HK-2 (cell line): ENCODE measurements around the gene FBXO22.
"Not testable (repeated sequence)": the region's sequence is repeated elsewhere in the genome, so short reads cannot be mapped to it uniquely, and the experiment has no call there.

ENCODE experiments used
- DNase-seq: peaks from one replicate; pipeline ENCODE4 v3.0.0-alpha.2; 2018; ENCODE audit not compliant: unreplicated experiment

Gene FBXO22

GRCh38 chr15:75903331-75904239 is at the start of gene FBXO22:
FBXO22 (plus strand) TSS chr15:75903878; CDS start chr15:75903964, 86 bp downstream.
- DNase-seq, result peak; percentile 81

GRCh38 chr15:75857886-75858285 is 45.8 kb upstream of the FBXO22 start:
- DNase-seq, result no peak

DNA sequence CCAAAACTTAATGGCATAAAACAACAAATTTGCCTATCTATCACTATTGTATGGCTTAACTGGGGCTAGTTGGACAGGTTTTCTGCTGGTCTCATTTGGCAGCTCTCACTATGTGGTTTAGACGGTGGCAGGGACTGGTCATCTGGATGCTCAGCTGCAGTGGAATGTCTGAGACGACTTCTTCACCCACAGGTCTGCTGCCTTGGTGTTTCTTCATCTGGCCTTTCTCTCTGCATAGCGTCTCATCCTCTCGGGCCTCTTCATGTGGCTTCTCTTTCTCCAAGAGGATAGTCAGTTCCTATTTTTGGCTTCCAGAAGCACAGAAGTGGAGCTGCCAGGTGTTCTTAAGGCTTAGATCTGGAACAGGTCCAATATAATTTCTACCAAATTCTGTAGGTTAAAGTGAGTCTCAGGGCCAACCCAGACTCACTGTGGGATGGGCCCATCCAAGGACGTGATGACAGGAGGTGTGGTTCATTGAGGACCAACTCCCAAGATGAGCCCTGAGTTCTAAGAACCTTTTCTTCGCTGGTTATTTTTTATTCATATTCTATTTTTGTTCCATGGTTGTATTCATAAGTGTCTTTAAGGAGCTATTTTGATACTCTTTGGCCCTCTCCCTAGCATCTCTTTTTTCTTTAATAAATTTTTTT is 41.8 kb upstream of the FBXO22 start:
- no peak for DNase-seq

DNA sequence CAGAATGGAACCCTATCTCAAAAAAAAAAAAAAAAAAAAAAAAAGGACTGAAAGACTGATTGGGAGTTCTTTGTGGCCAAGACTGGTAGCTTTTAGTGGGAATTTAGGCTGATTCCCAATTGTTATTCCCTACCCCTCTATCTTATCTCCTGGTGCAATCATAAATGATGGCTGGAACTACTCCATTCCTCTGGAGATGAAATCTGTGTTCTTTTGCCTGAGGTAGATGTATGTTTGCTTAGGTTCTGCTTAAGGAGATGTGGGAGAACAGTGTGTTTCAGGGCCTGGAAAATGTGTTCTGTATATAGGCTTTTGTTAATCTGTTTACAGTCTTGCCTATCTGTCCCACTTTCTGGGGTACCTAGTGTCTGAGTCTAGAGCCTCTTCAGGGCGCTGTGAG is 40.9 kb upstream of the FBXO22 start:
- DNase-seq, result no peak

GRCh38 chr15:75864213-75865059 is 39.2 kb upstream of the FBXO22 start:
- no peak for DNase-seq

DNA sequence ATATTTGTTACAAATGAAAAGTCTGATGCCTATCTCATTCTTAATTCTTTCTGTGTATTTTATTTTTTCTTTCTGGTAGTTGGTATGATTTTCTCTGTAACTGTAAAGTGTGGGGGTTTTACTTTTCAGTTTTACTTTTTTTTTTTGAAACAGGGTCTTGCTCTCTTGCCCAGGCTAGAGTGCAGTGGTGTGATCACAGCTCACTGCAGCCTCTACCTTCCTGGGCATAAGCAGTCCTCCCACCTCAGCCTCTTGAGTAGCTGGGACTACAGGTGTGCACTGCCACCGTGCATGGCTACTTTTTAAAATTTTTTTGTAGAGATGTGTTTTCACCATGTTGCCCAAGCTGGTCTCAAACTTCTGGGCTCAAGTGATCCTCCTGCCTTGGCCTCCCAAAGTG is 37.6 kb upstream of the FBXO22 start:
- DNase-seq, result not testable (repeated sequence)

DNA sequence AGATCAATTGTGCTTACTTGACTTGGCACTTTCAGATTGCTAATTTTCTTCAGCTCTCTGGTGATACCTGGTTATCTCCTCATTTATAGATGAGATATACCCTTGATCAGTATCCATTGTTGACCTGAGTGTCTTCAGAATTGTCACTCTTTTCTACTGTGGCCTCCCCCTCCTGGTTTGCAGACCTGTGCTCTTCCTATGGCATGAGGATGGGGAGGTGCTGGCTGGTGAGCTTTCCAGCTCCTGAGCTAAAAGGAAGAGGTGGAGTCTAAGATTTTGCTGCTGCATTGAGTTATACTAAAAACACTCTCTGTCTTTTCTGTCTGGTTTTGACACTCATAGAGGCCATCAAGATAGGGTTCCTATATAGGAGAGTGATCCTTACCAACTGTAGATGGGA is 36.8 kb upstream of the FBXO22 start:
- no peak for DNase-seq

DNA sequence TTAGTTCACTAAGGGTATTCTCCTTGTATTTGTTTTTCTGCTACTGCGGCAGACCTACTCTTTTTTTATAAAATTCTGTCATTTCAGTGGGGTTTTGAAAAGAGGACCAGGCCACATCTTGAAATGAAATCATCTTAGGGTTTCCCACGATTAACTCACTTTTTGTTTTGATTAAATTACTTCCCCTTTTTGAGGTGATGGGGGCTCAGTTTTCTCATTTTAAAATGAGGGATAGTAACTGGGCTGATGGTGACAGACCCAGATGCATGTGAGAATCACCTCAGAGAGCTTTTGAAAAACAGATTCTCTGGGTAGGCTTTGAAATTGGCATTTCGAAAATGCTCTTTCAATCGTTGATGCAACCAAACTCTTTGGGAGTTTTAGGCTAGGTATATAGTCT is 36.2 kb upstream of the FBXO22 start:
- no peak for DNase-seq

GRCh38 chr15:75868019-75868418 is 35.7 kb upstream of the FBXO22 start:
- DNase-seq, result no peak

DNA sequence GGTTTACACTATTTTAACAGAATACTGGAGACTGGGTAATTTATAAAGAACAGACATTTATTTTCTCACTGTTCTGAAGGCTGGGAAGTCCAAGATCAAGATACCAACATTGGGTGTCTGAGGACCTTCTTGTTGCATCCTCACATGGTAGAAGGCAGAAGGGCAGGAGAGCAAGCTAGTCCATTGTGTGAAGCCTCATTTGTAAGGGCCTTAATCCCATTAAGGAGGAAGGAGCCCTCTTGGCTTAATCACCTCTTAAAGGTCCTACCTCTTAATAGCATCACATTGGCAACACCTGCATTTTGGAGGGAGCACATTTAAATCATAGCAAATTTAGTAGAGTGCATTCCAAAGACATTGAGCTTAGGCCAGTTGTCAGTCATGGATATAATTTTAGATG is 34.2 kb upstream of the FBXO22 start:
- DNase-seq, result no peak

DNA sequence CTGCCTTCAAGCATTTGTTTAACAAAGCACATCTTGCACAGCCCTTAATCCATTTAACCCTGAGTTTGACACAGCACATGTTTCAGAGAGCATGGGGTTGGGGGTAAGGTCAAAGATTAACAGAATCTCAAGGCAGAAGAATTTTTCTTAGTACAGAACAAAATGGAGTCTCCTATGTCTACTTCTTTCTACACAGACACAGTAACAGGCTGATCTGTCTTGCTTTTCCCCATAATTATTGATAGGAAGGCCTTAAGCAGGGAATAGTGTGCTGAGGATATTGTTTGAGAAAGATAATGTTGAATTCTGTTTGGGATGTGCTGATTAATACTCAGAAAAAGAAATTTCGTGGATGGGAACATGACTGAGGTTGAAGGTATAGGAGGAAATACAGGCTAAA is 32.1 kb upstream of the FBXO22 start:
- not testable (repeated sequence) for DNase-seq

DNA sequence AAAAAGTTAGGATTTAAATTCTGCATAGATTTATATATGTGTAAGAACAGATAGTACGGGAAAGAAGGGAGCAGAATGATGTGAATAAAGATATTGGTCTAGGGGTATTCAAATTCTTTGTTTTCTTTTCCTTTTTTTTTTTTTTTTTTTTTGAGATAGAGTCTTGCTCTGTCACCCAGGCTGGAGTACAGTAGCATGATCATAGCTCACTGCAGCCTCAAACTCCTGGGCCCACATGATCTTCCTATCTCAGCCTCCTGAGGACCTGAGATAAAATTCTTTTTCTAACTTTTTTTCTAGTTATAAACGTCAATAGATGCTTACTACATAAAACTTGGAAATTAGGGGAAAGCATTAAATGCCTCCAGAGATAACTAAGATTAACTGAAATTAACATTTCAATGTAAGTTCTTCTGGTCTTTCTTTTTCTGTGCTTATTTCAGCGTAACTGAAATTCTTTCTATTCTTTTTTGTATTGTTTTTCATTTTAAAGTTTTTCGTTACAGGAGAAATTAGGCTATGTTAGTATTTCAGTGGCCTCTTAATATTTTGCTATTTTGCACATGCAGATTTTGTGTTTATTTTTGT is 31.2 kb upstream of the FBXO22 start:
- no peak for DNase-seq

GRCh38 chr15:75884041-75884440 is 19.6 kb upstream of the FBXO22 start:
- DNase-seq, result no peak

- no peak for DNase-seq
These were observed 16.5 kb upstream of the FBXO22 start for GRCh38 chr15:75887178-75887577.

GRCh38 chr15:75891895-75892294 is 11.8 kb upstream of the FBXO22 start:
- DNase-seq, result no peak

GRCh38 chr15:75895731-75896130 is 7.9 kb upstream of the FBXO22 start:
- no peak for DNase-seq

DNA sequence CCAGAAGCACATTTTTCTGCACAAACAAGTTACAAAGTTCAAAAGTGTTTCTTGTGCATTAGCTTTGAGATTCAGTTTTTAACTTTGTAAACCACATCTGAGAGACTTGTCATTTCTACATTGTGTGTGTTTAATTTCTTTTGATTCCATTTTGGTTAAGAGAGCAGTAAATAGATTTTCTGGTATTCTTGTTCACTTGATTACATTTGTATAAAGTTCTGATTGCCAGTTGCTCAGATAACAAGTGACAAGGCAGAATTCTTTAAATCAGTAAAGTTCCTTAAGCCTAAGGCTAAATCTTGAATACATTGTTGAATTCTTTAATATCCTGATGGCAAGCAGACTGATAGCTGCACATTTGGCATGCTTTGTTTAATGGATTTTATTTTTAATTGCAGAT is 3.1 kb upstream of the FBXO22 start:
- DNase-seq, result no peak

- no peak for DNase-seq
These were observed 1.5 kb upstream of the FBXO22 start for GRCh38 chr15:75902129-75902557.

DNA sequence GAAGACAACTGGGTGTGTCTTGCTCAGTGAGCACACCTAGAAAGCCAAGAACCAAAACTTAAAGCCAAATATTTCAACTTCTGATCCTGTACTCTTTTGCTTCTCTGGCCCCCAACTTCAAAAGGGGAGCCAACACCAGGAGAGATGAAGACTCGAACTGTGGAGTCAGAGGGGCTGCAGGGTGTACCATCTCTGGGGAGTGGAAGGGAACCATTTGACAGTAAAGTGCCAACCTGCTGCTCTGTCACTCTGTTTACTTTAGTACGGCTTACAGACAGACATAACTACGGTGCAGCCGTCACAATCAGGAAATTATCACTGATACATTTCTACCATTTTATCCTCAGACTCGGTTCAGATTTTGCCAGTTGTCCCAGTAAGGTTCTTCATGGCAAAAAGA is 1.6 kb downstream of the FBXO22 start:
- no peak for DNase-seq

DNA sequence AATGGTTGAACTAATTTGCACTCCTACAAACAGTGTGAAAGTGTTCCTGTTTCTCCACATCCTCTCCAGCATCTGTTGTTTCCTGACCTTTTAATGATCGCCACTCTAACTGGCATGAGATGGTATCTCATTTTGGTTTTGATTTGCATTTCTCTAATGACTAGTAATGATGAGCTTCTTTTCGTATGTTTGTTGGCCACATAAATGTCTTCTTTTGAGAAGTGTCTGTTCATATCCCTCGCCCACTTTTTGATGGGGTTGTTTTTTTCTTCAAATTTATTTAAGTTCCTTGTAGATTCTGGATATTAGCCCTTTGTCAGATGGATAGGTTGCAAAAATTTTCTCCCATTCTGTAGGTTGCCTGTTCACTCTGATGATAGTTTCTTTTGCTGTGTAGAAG is 6.7 kb downstream of the FBXO22 start:
- not testable (repeated sequence) for DNase-seq

GRCh38 chr15:75916978-75917377 is 13.3 kb downstream of the FBXO22 start:
- no peak for DNase-seq

- no peak for DNase-seq
These were observed 14.5 kb downstream of the FBXO22 start for GRCh38 chr15:75918135-75918534.
